VCaP (cell line): ENCODE measurements around the gene NTHL1.

Source experiments
- H3K27ac ChIP-seq: fragments of 450-650 bp; 2 replicates; pipeline ENCODE4 v1.5.1; 2017
- TF ChIP-seq, protein P1 (sequence below): fragments of 450-650 bp; conservative IDR thresholded peaks from 2 replicates; pipeline ENCODE4 v1.5.1; 2017; ENCODE audit warnings: mild to moderate bottlenecking, moderate library complexity

NTHL1 gene

DNA sequence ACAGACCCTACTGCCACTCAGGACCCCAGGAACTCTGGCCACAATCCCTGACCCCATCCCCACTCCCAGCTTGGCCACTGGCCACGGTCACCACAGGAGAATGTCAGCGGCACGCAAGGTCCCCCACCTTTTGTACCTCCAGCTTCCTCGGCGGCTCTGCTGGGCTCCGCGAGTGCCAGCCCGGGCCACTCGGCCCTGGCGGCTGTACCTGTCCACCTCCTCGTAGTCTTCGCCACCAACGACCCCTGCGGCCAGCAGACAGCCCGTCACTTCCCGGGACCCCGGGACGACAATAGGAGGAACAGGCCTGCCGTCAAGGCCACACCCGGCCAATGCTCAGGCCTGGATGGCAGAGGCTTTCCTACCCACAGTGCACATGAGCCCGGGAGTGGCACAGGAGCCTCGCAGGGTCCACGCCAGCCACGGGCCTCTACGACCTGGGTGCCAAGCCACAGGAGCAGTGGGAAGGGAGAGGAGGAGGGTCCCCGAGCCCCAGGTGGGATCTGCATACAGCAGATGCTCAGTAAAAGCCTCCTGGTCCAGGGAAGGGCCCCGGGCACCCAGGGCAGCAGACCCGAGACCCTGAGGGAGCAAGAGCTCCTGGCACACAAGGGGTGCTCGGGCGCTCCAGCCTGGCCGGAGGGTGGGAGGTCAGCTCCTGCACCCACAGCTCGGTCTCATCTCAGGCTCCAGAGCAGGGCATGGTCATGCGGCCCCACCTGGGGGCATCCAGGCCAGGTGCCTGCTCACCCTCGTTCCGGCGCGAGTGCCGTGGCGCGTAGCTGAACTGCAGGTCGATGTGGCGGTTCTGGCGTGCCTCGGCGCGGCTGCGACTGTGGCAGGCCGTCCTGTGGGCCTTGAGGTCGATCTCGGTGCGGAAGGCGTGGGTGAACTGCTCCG, 45.9 kb downstream of the NTHL1 start:
- no peak overlapping the region for H3K27ac ChIP-seq
- TF ChIP-seq, protein P1, sequence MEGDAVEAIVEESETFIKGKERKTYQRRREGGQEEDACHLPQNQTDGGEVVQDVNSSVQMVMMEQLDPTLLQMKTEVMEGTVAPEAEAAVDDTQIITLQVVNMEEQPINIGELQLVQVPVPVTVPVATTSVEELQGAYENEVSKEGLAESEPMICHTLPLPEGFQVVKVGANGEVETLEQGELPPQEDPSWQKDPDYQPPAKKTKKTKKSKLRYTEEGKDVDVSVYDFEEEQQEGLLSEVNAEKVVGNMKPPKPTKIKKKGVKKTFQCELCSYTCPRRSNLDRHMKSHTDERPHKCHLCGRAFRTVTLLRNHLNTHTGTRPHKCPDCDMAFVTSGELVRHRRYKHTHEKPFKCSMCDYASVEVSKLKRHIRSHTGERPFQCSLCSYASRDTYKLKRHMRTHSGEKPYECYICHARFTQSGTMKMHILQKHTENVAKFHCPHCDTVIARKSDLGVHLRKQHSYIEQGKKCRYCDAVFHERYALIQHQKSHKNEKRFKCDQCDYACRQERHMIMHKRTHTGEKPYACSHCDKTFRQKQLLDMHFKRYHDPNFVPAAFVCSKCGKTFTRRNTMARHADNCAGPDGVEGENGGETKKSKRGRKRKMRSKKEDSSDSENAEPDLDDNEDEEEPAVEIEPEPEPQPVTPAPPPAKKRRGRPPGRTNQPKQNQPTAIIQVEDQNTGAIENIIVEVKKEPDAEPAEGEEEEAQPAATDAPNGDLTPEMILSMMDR, result no peak

DNA sequence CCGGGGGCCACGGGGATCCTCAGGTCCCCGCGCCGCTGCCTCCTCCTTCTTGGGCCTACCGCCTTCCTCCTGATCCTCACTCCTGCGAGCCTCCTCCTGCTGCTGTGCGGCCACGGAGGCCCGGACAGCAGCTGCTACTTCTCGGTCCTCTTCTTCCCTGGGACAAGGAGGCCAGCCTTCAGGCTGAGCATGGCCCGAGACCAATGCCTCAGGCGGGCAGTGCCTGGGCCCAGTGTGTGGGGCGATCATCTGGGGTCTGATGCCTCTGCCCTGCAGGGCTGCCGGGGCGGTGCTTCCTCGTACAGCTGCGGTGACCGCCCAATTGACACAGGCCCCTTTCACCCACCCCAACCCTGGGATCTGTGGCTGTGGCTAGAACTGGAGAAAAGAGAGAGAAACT, 46.6 kb downstream of the NTHL1 start:
- no peak overlapping the region for H3K27ac ChIP-seq
- TF ChIP-seq, protein P1, result no peak

- TF ChIP-seq, protein P1, result no peak
- H3K27ac ChIP-seq, result no peak overlapping the region
These were observed 47.6 kb downstream of the NTHL1 start for GRCh38 chr16:1999866-2000514.

DNA sequence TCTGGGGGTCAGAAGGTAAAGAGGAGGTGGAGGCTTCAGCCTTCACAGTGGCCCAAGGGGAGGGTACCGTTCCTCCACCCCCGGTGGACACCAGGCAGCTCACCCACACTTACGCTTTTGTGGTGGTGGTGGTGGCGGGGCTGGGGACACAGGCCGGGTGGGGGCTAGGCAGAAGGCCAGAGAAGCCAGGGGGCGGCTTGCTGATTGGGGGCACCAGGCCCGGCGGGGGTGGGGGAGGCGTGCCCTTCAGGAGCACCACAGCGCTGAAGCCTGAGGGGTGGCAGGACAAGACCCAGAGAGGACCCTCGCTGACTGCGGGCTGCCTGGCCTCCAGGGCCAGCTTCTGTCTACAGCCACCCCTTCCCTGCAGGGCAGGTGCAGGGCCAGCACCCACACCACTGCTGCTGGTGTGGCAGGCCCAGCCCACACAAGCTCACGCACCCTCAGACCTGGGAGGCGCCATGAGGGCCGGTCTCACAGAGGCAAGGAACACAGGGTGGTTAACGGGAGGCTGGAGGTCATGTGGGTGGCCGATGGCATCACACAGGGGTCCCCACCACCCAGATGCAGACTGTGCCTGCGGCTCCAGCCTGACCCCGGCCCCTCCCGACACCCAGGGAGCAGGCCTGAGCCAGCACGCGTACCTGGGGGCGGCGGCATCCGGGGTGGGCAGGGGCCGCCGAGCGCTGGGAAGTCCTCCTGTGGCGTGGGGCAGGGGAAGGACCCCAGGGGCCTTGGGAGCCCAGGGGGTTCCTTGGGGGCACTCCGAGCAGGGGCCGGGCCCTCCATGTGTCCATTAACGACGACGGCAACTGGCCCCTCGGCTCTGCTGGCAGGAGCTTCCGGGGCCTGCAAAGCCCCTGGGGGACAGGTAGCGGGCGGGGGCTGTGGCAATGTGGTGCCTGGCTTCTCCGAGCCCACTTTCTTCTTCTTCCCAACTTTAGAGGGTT, 48.5 kb downstream of the NTHL1 start:
- no peak overlapping the region for H3K27ac ChIP-seq
- TF ChIP-seq, protein P1, result no peak

GRCh38 chr16:1998360-1998835, 49.2 kb downstream of the NTHL1 start:
- TF ChIP-seq, protein P1, result no peak
- no peak overlapping the region for H3K27ac ChIP-seq

DNA sequence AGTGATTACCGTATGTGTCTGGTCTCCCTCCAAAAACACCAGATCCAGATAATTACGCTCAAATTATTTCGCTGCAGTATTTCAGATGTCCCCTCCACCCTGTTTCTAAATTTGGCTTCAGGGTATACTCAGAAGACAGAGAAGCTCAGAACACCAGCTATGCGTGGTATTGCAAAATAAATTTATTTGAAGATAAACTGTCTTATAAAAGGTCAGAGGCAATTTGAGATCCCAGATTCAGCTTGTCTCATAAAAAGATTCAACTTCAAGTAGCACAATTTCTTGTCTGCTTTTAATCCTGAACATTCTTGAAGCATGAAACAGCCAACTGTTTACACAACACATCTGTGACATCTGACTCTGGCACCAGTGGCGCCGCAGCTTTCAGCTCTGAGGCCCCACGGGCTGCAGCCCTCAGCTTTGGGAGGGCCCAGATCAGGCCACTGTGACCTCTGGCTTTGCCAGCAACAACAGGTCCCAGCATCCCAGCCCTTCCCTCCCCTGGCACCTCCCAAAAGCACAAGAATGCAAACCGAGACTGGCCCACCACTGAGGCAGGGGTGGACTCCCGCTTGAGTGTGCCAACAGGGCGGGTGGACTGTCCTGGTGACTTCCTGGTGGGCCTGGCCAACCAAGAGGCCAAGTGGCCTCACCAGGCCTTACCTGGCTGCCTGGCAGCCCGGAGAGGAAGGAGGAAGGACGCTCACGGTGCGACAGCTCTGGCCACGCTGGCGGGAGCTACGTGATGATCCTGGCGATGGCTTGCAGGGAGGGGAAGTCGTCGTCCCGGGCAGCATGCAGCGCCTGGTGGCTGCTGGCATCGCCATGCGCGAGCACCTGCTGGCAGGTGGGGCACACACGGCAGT, 49.9 kb downstream of the NTHL1 start:
- TF ChIP-seq, protein P1, result no peak
- H3K27ac ChIP-seq, result no peak overlapping the region
